HG02943 (cell line): Measurements from ENCODE around the gene CHST15.

Experiments
- ATAC-seq: cut with Tn5 transposase; IDR thresholded peaks from one replicate; pipeline ENCODE4 v1.9.1; 2021; ENCODE audit warnings: mild to moderate bottlenecking, low read depth, moderate library complexity; ENCODE audit not compliant: unreplicated experiment

The CHST15 gene

DNA sequence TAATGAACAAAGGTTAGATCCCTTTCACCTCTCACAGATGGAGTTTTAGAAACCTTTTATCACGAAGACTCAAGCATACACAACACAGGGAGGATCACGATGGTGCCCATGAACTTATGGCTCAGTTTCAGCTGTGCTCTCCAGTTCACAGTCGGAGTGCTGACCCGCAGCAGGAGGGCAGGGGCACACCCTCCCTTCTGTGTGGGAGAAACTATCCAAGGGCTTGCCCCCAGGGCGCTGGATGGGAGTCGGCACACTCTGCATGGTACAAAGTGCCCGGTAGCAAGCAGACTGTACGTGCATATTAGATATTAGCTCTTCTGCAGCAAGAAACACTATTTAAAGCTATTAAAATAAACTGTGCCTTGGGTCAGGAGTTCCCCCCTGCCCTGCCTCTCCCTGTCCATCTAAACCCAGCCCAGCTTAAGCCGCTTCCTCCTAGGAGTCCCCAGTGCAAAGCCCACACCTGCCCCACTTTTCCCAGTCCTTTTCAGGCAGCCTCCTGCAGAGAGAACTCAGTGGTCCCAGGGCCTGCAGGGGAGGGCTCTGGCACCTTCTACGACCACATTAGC is 76.5 kb downstream of the CHST15 start:
- no peak for ATAC-seq

DNA sequence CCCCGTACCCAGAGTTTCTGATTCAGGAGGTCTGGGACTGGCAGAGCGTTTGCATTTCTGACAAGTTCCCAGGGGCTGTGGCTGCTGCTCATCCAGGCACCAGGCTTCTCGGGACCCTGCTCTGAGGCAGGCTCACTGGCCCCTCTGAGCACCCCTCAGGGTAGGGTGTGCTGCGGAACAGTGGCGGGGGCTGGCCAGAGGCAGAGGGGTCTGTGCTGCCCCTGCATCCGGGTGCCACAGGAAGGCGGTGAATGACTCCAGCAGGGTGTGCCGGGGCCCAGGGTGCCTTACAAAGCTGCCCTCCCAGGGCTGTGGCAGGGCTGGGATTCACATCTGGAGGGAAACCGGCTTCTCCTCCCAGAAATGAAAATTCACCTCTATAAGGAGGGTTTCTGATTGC is 77.4 kb downstream of the CHST15 start:
- no peak for ATAC-seq

DNA sequence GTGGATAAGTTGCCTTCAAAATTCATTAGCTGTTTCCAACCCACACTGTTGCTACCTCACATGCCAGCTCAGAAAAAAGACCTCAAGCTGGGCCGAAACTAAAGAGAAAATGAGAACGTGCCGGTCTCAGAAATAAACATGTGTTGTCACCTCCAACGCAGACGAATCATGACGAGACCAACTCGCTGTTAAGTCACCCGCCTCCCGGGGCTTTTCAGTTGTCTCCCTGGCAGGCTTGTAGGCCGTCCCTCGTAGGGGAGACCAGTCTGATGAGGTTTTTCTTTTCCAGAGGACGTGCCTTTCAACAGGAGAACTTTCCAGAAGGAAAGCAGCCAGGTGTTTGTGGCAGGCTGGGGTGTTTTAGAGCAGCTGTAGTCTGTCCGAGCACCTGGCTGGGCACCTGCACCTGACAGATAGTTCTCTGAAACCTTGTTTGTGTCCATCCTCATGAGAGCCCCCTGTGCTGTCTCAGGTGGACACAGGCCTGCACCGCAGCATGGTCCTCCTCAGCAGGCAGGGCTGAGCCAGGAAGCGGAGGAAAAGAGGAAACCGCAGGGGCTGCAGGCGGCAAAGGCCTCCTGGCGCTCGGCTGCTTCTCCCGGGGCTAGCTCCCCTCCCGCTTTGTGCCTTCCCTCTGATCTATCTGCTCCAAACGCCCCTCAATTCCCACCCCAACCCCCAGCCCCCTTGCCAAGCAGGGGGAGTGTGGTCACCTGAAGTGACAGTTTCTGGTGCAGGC is 78.8 kb downstream of the CHST15 start:
- no peak for ATAC-seq

DNA sequence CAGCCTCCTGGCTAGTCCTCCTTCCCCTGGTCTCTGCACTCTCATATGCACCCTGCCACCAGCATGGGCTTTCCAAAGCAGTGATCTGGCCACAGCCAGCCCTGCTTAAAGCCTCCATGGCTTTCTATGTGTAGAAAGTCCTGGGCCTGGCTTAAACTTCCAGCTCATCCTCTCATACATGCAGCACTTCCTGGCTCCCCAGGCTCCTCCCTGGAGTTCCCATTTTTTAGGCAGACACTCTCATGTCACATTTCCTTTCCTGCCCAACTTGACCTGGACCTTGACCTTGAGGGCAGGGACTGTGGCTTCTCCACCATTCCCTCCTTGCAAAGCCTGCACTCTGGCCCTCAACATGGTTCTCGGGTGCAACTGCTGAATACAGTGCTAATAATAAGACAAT is 79.5 kb downstream of the CHST15 start:
- ATAC-seq = no peak

DNA sequence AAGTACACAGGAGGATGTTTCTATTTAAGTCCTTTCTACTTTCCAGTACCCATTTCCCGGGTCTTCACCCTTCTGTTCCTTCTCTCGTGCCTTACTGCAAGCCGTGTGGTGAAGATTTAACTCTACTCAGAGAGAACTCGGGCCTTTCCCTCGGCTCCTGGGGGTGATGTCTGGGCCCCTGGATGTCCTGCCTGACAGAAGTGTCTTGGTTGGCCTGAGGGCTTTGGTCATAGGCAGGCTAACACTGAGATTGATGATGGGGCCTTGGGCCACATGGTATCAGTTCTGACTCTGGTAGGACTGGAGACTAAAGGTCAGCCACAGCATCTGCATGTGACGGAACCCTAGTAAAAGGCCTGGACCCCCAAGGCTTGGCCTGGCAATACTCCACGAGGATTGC is 80.4 kb downstream of the CHST15 start:
- ATAC-seq = no peak

DNA sequence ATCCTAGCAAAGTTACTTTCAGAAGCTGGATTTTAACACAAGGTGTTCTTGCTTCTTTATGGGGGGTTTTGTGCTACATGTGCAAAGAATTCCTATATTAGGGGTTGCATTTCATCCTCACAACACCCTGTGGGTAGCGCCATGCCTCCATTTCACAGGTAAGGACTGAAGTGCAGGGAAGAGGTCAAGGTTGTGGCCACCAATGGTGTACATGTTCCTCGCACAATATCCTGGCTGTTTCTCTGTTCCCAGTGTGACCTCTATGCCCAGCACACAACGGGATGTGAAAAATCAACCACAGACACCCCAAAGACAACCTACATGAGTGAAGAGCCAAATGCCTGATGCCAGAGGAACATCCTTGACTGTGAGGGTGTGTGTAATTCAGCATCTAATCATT is 80.8 kb downstream of the CHST15 start:
- ATAC-seq = no peak

DNA sequence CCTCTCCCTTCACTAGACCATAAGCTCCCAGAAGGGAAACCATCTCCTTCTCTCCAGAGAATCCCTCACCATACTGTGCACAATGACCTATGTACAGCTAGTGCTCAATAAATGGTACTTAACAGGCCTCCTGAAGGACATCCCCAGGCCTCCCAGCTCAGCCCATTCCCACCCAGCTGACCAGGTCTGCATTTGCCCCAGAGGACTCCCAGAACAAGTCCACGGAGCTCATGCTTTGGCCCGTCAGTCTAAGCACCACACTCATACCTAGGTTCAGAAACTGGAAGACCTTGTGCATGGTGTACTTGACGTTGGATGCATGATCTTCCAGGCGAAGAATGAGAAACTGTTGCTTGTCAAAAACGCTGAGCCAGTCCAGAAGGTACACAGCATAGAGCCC is 81.3 kb downstream of the CHST15 start:
- no peak for ATAC-seq

DNA sequence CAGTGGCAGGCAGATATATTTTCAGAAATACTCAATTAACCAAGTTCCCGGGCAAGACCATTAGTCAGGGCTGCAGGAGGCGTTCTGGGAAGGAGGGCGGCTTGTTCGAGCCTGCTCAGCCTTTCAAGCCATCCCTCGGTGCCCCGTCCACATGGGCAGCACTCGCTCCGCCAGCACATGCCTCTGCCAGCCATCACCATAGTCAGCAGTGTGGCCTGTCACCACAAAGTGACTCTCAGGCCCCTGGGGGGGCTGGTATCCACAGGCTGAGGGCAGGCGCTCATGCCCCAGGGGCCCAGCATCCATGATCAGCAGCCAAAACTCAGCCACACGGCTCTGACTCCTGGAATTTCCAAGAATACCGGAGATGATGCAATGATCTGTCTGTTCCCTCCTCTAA is 81.9 kb downstream of the CHST15 start:
- ATAC-seq = no peak

DNA sequence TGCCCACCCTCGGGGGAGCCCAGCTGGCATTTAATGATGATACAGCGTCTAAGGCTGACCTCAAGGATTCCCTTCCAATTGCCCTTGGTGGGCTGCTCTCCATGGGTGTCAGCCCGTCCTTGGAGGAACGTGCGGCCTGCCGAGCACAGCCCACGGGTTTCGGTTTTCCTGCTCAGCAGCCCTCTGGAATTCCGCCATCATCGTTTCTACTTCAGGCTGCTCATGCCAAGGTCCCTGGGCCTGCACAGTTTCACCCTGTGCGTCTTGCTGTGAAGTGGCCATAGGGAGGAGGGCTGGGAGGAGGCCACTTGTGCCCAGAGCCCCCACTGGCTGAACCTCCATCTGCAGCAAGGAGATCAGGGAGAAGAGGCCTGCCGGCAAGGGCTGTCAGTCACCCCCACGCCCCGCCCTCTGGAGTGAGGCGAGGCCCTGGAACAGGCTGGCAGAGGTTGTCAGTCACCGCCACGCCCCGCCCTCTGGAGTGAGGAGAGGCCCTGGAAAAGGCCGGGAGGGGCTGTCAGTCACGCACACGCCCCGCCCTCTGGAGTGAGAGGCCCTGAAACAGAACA is 82.8 kb downstream of the CHST15 start:
- ATAC-seq = no peak

DNA sequence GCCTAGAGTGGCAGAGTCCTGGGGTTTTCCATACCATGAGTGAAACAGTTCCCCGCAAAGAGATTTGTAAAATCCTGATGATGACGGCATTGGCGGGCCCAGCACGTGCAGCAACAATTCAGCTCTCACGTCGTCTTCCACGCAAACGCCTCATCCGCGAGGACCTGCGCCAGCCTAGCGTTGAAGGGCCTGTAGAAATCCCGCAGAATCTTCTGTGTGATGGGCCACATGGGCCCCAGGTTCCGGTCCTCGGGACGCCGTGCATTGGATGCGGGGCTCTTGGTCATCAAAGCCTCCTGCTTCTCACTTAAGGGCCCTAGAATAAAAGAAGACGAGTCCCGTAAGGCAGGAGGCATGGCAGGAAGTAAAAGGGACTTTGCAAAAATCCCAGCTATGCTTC is 83.4 kb downstream of the CHST15 start:
- no peak for ATAC-seq

DNA sequence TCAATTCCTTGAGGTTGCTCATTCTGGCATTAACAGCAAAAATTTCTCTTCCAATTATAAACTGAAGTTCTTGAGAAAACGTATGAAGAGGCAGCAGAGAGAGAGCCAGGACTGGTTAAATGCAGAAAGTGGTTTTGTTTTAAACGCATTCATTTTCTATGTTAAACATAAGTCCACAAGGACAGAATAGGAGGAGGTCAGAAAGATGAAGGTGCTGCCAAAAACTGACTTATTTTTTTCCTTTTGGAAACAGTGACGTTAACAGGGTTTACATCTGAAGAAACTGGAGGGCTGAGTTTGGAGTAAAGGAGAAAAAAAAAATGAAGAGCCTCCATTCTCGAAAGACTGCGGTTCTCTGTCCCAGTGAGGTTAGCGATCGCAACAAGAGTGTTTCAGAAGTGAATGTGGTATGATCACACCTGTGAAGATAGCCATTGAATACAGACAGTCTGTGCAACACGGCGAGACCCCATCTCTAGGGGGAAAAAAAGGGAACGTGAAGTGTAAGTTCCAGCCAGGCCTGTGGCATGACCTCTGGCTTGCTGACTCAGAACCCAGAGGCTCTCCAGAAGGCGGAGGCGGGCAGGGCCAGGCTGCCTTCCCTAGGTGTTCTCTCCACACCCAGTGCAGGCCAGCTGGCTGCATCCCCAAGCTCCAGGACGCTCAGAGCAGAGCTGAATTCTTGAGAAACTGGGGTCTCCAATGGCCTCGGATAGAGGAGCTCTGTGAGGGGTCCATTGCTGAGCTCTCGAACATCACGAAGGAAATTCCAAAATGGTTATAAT is 84.0 kb downstream of the CHST15 start:
- no peak for ATAC-seq

DNA sequence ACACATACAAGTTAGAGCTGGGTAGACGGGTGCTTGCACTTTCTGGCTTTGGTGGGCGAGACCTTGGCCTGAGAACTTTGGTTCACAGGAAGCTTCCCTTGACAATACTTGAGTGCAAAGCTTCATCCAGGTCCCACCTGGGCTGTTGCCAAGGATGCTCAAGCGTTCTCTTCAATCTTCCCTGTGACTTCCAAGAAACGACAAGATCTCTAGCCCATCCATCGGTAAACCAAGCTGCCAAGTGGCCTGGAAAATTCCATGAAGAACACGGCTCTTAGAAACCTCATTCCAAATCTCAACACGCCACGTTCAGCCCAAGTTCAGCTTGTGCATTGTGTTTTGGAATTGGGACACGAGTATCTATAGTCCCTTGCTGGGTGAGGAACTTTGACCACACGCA is 84.7 kb downstream of the CHST15 start:
- no peak for ATAC-seq

DNA sequence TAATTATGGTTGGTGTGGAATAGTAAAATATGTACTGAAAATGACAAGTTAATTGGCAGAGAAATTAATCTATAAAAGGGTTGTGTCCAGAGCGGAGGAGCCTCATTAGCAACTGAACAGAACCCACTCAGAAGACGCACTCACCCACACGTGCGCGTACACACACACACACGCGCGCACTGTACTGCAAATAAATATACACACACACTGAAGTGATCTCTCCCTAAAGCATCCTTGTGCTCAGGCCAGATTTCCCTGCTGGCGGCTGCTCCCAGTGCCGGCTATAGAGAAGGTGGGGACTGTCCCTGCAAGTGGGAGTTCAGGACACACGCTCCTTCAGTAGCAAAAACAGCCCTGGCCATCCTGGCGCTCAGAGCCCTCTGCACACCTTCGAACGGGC is 85.2 kb downstream of the CHST15 start:
- no peak for ATAC-seq

DNA sequence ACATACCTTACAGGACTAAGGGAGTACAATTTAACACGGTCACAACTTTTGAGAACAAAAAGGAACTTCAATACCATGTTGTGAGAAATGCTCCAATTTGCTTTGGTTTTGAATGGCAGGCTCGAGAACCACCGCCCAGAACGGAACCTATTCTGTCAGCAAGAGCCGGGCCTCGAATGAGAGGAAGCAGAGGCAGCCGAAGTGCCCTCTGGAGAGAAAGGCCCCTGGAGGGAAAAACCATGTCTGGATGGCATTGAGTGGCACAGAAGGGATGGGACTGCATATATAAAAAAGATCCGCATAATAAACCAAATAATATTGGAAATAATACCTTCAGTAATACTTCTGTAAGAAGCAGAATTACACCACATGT is 85.6 kb downstream of the CHST15 start:
- no peak for ATAC-seq

DNA sequence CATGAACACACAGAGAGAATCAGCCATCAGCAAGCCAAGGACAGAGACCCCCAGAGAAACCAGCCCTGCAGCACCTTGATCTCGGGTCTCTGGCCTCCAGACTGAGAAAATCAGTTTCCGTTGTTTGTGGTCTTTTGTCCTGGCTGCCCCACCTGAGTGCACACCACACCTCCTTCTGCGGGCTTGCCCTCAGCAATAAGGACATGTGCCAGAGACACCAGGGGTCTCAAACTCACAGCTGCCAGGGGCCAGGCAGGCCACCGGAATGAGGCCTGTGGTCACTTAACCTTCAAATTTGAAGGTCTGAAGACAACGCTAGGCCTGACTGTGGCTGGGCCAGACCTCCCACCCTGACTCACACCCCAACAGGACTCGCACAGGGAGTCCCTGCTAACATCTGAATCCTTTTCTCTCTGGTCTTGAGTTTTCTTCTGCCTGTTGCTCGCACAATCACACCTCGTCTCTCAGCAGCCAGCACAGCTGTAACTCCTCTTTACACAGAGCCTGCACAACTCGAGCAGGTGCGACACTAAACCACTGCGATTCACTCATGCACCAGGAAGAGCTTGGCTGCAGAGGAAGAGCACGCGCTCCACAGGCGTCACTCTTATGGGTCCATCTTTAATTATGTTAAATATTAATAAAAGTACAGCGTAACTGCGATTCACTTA is 86.2 kb downstream of the CHST15 start:
- ATAC-seq = no peak

DNA sequence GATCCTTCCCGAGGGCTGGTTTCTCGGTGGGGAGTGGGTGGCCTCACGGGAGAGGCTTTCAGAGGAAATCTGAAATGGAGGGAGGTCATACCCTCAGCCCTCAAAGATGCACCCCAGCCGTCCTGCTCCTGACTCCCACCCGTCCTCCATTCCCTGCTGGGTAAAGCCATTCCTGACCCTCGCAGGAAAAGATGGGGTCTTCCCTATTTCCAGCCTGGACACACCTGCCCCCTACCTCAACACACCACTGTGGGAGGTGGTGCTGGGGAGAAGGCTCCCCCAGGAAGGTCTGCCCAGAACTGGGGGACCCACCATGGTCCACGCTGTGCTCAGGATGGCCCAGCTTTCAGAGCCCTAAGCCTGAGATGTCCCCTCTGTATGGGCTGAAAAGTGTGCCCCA is 86.9 kb downstream of the CHST15 start:
- no peak for ATAC-seq

DNA sequence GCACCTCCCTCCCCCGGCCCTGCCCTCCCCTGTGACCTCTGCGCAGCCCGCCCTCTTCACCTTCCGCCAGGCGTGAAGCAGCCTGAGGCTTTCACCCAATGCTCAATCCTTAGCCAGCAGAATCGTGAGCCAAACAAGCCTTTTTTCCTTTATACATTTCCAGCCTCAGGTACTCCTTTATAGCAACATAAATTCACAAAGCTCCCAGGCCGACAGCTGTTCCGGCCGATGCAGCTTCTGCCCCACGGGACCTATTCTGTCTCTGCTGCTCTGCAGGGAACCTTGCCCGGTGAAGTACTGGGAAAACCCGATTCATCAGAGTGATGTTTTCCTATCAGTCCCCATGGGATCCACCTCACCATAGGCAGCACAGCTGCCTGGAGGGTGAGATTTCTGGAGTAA is 87.4 kb downstream of the CHST15 start:
- no peak for ATAC-seq

DNA sequence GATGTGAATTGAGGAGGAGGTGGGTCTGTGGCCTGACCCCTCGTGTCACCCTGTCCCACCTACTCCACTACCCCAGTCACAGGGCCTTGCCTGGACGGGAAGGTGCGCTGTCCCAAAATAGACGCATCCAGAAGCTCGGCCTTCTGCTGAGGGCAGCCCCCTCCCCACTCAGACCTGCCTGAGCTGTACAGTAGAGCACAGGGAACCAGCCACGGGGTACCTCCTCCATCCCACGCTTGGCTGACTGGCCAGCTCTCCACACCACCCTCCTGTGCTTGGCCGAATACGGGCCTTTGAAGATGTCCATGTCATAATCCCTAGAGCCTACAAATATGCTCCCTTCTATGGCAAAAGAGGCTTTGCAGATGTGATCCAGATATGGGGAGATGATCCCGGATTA is 88.3 kb downstream of the CHST15 start:
- ATAC-seq = no peak

DNA sequence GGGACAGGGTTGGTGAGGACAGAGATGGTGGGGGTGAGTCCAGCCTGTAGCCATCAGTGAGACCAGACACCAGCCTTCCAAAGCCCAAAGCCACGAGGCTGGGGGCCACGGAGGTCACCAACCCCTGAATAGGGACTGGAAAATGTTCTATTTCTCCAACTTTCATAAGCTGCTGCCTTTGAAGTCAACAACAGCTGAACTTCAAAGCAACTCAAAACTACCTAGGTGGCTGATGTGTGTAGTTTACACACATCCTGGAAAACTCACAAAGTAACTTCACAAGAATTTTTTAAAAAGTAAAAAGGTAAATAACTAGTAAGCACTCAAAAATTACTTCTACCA is 88.8 kb downstream of the CHST15 start:
- ATAC-seq = no peak

DNA sequence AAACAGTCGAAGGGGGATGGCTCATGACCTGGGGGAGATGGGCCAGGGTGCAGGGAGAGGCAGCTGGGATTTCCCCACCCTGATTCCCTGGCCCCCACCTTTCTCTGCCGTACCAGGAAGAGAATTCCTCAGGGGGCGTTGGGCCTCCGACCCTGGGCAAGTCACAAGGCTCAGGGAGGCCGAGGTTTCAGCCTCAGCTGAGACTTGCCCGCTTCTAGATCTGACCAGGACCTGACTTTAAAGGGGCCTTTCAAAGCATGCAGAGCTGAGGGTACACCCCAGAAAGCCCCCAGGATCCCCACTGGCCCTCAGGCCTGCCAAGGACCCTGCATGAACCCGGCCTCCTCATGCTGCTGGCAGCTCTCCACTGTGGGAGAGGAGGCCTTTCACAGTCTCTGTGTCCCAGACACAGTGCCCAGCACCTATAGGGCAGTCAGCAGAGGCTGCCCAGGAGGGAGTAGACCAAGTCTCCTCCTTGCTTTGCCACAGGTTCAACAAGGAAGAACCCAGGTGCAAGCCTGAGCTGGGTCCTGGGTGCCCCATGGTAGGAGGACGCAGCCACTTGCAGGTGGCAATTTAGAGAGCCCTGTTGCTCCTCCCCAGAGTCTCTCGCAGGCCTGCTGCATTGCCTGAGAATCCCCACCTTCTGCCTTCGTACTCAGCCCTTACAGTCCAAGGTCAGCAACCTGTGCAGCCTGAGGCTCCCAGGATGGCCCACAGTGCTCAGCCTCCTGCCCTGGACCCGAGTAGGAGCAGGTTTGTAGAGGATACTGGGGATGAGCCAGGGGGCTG is 89.3 kb downstream of the CHST15 start:
- ATAC-seq = no peak
